ENCODE measurements around the gene PLXNB1.
"Not testable (repeated sequence)": the region's sequence is repeated elsewhere in the genome, so short reads cannot be mapped to it uniquely, and the experiment has no call there.

The PLXNB1 gene, protein sequence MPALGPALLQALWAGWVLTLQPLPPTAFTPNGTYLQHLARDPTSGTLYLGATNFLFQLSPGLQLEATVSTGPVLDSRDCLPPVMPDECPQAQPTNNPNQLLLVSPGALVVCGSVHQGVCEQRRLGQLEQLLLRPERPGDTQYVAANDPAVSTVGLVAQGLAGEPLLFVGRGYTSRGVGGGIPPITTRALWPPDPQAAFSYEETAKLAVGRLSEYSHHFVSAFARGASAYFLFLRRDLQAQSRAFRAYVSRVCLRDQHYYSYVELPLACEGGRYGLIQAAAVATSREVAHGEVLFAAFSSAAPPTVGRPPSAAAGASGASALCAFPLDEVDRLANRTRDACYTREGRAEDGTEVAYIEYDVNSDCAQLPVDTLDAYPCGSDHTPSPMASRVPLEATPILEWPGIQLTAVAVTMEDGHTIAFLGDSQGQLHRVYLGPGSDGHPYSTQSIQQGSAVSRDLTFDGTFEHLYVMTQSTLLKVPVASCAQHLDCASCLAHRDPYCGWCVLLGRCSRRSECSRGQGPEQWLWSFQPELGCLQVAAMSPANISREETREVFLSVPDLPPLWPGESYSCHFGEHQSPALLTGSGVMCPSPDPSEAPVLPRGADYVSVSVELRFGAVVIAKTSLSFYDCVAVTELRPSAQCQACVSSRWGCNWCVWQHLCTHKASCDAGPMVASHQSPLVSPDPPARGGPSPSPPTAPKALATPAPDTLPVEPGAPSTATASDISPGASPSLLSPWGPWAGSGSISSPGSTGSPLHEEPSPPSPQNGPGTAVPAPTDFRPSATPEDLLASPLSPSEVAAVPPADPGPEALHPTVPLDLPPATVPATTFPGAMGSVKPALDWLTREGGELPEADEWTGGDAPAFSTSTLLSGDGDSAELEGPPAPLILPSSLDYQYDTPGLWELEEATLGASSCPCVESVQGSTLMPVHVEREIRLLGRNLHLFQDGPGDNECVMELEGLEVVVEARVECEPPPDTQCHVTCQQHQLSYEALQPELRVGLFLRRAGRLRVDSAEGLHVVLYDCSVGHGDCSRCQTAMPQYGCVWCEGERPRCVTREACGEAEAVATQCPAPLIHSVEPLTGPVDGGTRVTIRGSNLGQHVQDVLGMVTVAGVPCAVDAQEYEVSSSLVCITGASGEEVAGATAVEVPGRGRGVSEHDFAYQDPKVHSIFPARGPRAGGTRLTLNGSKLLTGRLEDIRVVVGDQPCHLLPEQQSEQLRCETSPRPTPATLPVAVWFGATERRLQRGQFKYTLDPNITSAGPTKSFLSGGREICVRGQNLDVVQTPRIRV (N-terminal part only)

DNA sequence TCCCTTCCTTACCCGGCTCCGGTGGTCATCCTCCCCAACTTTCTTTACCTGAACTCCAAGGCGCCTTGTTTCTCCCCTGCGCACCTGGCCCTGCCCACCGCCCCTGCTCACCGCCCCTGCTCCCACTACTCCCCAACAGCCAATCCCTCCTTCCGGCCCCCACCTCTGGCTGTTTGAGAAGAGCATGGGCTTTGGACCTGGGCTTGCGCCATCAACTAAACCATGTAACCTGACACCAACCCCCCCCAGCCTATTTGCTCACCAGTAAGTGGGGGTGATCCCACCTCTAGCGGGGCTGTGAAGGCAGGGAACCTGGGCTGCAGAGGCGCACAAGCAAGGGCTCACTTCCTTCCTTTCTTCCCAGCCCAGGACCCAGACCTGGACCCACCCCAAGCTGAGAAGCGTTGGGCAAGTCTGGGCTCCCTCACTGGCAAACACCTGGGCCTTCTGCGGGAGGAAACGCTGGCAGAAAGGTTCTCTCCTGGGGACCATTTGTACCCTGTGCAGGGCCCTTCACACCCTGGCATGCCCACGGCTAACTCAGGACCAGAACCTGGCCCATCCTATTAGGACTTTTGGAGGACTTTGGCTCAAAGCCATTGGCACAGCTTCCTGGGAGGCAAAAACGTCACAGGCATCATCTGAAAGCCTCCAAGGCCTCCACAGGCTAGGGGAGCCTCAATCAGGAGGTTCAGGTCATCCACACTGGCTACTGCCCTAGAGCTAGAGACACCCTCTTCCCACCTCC is at the start of gene PLXNB1:
TSS of gene PLXNB1 (minus strand) at position 127 of the 748 bp plus-strand sequence. CDS start 5,475 bp downstream, outside the sequence.
- DNase-seq (ENCODE audit: low read depth): peak; percentile 84

DNA sequence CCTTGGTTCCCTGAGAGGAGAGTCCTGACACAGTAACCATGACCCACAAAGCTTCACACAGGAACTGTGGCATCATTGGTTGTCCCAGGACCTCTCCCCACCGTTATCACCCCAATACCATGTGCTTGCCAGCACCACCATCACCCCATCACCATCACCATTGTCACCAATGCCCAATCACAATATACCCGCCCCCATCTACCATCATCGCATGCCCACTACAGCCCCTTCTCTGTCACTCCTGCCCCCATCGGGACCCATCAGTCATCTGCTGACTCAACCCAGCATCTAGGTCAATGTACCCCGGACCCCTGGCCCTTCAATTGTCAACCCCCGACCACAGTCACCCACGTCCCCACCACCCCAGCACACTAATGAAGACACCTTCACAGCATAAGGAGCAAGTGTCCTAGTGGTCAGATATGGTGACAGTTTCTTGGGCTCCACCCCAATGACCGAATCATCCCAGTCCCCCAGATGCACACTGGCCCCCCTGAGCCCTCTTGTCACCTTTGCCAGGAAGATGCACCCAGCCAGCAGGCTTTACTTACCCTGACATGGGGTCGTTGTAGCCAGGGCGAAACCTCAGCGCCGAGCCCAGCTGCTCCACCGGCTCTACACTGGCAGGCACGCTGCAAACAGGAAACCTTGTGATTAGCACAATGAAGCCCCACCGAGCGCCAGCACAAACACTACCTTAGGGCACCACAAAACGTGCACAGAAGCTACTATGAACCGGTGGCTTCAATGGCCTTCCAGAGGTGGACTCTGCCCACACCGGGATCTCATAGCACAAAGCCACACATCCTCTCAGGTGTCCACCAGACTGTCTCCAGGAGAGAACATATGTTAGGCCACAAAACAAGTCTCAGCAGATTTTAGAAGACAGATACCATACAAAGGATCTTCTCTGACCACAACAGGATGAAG is 49.0 kb upstream of the PLXNB1 start:
- DNase-seq (ENCODE audit: low read depth): no peak

DNA sequence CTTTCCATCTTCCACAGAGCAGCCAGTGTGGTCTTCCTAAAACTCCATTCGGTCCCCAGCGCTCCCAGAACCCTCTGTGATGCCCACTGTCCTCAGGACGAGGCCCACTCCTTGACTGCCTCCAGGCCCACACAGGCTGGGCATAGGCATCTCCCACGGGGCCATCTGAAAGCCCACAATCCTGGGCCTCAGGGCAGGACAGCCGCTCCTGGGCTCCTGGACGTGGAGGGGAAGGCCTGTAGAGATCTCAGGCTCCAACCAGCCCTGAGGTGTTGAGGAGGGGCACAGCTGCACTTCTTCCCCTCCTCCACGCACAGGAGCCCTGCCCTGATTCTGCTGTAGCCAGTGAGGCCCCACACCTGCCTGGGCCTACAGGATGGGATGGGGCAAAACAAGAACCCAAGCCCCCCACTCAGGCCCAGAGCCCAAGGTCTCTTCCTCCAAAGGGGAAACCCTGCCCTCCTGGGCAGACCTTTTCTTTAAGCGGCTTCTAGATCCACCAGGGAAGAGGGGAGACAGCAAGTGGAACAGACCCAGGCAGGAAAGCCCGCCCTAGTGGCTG is 48.2 kb upstream of the PLXNB1 start:
- DNase-seq (ENCODE audit: low read depth): no peak

DNA sequence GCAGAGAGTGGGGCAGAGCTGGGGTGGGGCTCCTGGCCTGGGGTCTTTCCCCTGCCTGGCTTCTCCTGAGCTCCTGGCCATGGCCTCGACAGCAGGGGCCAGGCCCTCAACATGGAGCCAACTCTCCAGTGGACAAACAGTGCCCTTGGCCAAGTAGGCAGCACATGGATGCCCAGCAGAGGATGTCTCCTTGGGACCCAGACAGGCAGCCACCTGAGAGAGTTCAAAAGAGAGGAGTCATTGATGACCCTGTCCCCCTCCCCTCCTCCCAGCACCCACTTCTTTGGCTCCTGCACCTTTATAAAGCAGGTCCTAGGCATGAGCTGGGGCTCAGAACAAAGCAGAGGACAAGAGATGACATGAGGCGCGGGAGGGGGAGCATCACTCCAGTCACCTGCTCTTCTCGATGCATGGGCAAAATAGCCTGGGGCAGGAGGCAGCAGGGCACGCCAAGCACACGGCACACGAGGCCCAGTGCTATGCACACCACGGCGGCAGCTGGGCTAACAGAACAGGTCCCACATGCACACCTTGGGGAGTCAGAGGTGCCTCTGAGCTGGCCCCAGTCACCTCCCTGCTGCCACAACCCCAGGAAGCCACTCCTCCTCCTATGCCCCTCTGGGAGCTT is 46.7 kb upstream of the PLXNB1 start:
- no peak for DNase-seq (ENCODE audit: low read depth)

- no peak for DNase-seq (ENCODE audit: low read depth)
These were observed 45.3 kb upstream of the PLXNB1 start for GRCh38 chr3:48475188-48475587.

DNA sequence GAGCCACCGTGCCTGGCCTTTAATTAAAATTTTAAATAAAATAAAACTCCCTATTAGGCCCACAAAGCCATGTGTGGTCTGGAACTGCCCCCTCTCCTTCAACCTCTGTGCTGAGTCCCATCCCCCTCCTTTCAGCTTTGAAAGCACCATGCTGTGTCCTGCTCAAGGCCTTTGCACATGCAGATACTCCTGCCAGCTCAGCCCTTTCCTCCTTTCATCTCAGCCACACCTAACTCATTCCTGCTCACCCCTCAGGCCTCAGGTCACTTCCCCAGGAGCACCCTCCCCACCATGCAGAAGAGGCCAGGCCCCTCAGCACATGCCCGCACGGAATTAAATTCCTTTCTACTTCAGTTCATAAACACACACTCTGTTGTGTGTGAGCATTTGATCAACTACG is 44.7 kb upstream of the PLXNB1 start:
- DNase-seq (ENCODE audit: low read depth): no peak

DNA sequence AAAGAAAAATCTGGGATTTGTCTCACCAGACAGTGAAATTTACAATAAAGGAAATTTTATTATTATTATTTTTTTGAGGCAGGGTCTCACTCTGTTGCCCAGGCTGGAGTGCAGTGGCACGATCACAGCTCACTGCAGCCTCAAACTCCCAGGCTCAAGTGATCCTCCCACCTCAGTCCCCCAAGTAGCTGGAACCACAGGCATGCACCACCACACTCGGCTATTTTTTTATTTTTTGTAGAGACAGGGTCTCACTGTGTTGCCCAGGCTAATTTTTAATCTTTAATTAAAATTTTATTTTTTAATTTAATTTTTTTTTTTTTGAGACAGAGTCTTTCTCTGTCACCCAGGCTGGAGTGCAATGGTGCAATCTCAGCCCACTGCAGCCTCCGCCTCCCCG is 44.1 kb upstream of the PLXNB1 start:
- not testable (repeated sequence) for DNase-seq (ENCODE audit: low read depth)

DNA sequence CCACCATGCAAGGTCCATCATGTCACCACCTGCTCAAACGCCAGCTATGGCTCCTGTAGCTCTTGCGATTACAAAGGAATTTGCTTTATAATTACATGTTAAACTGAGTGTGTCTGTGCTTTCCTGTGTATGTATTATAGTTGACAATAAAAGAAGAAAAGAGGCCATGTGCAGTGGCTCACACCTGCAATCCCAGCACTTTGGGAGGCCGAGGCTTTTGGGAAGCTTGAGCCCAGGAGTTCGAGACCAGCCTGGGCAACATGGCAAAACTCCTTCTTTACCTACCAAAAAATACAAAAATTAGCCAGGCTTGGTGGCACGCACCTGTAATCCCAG is 43.7 kb upstream of the PLXNB1 start:
- DNase-seq (ENCODE audit: low read depth): no peak

DNA sequence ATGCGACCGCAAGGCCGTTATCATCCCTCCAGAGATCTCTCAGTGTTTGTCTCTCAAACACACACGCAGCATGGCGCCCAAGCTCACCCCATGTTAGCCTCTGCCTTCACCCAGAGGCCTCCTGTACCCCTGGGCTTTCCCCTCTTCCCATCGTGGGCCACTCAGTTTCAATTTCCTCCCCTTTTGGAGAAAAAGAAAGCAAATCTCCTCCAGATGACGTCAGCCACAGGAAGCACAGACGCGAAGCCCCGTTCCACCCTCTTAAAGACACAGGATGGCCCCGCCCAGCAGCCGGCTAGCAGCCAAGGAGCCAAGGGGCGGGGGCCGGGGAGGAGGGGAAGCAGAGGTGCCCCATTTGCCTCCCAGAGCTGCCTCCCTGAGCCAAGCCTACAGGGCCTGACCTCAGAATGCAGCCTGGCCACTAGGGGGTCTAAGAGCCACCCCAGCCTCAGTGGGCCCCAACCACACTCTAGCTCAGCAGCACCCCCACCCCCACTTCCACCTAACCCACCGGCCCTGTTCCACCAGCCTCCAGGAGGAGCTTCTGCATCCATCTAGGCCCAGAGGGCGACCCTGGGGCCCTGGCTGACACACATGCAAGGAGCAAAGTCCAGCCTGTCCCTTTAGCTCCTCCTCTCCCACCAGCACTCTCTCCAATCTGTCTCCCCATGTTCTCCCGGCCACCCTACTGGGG is 43.2 kb upstream of the PLXNB1 start:
- peak; percentile 93 for DNase-seq (ENCODE audit: low read depth)

GRCh38 chr3:48472673-48472922 is 42.7 kb upstream of the PLXNB1 start:
- no peak for DNase-seq (ENCODE audit: low read depth)

DNA sequence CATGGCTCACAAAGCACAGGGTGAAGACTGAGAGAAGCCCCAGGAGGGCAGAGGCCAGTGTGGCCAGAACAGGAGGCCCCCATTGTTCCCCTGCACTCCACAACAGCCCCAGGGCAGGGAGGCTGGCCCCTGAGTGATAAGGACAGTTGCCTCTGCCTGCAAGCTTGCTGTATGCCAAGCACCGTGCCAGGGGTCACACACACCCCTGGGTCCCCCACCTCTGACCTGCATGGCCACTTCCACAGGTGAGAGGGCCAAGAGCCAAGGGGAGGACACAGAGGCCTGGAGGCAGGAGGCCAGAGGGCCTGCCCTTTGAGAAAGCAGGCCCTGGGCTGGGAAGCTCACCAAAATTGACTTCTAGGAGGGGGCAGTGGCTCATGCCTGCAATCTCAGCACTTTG is 40.4 kb upstream of the PLXNB1 start:
- no peak for DNase-seq (ENCODE audit: low read depth)

DNA sequence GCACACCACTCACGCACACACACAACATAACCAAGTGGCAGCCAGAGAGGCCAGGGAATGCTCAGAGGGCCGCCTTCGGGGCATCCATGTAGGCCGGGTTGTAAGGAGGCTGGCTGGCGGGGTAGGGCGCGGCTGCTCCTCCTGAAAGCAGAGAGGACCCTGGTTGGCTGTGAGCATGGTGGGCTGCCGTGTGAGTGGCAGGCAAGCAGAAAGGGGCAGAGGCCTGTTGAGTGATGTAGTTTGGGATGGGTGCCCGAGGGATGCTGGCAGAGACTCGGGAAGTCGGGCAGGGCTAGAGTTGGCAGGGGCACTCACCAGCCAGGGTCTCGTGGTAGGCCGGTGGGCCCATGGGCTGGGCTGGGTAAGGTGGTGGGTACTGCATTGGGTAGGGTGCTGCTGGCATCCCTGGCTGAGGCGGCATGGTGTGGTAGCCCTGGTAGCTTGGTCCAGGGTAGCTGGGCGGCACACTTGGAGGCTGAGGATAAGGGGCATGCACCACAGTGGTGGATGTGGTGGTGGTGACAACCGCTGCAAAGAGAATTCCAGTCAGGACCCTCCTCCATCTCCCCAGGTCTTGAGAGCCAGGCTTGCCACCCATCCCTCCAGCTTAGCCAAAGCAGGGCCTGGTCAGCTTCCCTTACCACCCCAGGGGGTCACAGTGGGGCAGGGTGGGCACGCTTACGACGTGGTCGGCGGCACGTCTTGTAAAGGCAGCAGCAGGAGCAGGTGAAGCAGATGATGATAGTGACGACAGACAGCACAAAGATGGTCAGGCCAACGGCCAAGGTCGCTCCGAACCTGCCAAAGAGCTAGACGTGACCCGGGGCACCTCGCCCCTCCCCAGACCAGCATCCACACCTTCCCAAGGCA is 39.4 kb upstream of the PLXNB1 start:
- DNase-seq (ENCODE audit: low read depth): no peak

DNA sequence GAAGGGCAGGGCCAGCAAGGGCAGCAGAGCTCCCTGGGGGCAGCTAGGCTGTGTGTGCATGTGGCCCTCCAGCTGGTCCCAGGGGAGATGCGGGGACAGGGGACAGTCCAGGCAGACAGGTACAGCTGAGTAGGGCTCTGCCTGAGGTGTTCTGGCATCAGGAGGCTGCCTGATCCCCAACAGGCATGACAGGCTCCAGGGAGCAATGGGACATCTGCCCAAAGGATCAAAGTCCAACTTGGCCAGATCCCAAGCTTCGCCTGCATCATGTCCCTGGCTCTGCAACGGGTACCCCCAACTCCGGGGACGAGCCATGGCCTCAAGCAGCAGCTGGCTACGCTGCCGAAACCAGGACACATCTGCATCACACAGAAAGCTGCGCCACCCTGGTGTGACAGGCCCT is 38.4 kb upstream of the PLXNB1 start:
- no peak for DNase-seq (ENCODE audit: low read depth)

DNA sequence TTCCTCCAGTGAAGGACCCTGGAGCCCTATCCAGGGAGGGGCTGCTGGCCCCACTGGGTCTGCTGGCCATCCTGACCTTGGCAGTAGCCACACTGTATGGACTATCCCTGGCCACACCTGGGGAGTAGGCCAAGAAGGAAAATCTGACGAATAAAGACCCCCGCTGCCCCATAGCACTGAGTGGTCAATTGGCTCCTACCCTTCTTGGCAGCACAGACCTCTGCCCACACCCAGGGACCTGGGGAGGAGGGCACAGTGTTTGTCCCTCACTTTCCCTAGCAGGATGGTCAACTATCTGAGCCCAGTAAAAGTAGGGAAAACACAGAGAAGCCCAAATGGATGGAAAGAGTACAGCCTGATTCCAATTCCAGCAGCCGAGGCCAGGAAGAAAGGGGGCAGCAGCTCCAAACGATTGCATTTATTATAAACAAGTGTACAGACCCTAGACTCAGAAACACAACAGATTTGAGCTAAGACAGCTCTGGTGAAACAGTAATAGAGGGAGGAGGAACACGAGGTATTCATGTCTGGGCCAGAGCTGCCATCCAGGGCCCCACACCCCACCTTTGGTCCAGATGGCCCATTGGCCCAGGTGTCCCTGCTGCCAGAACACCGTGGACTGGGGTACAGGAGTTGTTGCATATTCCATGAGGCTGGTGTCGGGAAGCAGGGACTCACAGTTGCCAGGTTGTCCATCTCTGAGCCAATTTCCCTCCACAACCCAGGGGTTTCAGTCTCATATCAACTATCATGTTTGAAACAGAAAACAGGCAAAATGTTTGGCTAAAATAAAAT is 37.8 kb upstream of the PLXNB1 start:
- DNase-seq (ENCODE audit: low read depth): no peak

DNA sequence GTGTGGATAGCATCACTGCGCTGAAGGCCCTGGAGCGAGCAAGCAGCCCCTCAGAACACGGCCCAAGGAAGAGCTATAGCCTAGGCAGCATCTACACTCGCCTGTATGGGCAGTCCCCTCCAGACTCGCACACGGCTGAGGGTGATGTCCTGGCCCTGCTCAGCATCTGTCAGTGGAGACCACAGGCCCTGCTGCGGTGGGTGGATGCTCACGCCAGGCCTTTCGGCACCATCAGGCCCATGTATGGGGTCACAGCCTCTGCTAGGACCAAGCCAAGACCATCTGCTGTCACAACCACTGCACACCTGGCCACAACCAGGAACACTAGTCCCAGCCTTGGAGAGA is 37.2 kb upstream of the PLXNB1 start:
- no peak for DNase-seq (ENCODE audit: low read depth)

GRCh38 chr3:48466386-48467109 is 36.7 kb upstream of the PLXNB1 start:
- no peak for DNase-seq (ENCODE audit: low read depth)
